Pericardium fibroblast (primary cell): ENCODE measurements around the gene G3BP2. TPM values are rescaled to one million over a fixed set of nuclear protein-coding genes. Genes with fewer than 3 reads are reported as not detected.

Experiments
- total RNA-seq: library from RNA; depleted of rRNA; stranded (reverse); fragments of >200 nt; gene quantifications from 2 replicates; pipeline ENCODE4 v1.2.3, GENCODE V29; 2015

Gene G3BP2
- total RNA-seq: 66.4 and 90.3 TPM in 2 replicates

GRCh38 chr4:75673027-75673958 is at the start of gene G3BP2:
TSS of gene G3BP2 (minus strand) at chr4:75673411. CDS start at chr4:75662025, 11,386 bp downstream.

GRCh38 chr4:75630174-75630936 is 42.9 kb downstream of the G3BP2 start, which contains the start of gene CDKL2:
TSS of gene CDKL2 (minus strand) at chr4:75630528. CDS start at chr4:75625988, 4,540 bp downstream.

Other genes with a start within 250 kb of the G3BP2 start
- 17.4 and 22.6 TPM in 2 replicates for gene RCHY1, start 159.0 kb downstream of the G3BP2 start, total RNA-seq
- 5.1 and 6.4 TPM in 2 replicates for gene THAP6, start 158.9 kb downstream of the G3BP2 start, total RNA-seq
- not detected in 2 replicates for gene ODAPH, start 117.3 kb downstream of the G3BP2 start, total RNA-seq
- under 0.01 and 0.12 TPM in 2 replicates for gene CDKL2, start 42.9 kb downstream of the G3BP2 start, total RNA-seq
- 63.8 and 77.3 TPM in 2 replicates for gene USO1, start 51.2 kb upstream of the G3BP2 start, total RNA-seq
- not detected in 2 replicates for gene PPEF2, start 229.0 kb upstream of the G3BP2 start, total RNA-seq